ENCODE measurements around the gene KRTAP4-16.
"Not testable (repeated sequence)": the region's sequence is repeated elsewhere in the genome, so short reads cannot be mapped to it uniquely, and the experiment has no call there.

- TF ChIP-seq EZH2 (IDR thresholded peaks at IDR 0.05; ENCODE audit: borderline replicate concordance, insufficient read depth, low read depth, low read length, poor library complexity, severe bottlenecking); CTCF (IDR thresholded peaks at IDR 0.05): not testable (repeated sequence)
Observed at GRCh38 chr17:41065016-41065689, 36.9 kb downstream of the KRTAP4-16 start.

All from B cell (primary cell).